ENCODE data around the gene NOM1. TPM values are rescaled to one million over a fixed set of nuclear protein-coding genes. Genes with fewer than 3 reads are reported as not detected.

The NOM1 gene
- total and polyA plus RNA-seq, 2 donors (not counting 1 experiment from before 2014, with no cell fraction given): 14.2 to 38.3 TPM

DNA sequence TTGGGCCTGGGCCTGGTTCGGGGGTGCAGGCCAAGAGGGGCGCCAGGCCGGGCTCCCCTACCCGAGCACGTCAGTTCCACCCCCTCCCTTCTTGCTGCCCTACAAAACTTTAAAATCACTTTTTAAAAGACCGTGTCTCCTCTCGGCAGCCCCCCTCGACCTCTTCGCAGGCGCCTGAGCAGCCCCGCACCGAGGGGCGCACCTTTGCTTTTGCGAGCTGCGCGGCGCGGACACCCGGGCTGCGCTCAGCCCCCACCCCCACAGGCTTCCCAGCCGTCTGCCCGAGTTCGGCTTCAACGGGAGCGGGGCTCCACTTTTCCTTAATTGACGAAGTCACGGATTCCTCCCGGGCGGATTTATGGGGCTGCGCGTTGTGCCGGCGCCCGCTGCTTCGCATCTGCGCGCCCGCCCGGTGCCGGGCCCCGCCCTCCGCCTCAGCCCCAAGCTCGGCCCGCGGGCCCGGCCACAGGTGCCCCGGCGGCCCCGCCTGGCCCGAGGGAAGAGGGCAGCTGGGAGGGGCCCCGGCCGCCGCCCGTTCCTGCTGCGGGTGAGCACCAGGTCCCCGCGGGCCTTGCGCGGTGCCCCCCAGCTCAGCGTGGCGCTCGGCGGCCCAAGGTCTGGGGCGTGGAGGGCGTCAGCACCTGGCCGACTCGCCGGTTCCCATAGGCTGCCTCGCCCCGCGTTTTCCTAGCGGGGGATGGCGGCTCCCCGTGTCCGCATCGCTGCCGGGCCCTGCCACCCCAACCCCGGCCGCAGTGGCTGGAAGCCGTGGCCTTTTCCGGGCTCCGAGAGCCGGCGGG lies 71.8 kb downstream of the NOM1 start:
- WGBS (ENCODE audit: insufficient coverage): 5% methylated on average over 84 of the region's 84 CpGs
- peaks cover 15% of the 10 kb centered on the region for H3K4me1 Mint-ChIP-seq
- no peak for TF ChIP-seq EZH2 (IDR thresholded peaks at IDR 0.05; ENCODE audit: borderline replicate concordance, insufficient read depth, low read depth, low read length, poor library complexity, severe bottlenecking)
- TF ChIP-seq, protein P1, sequence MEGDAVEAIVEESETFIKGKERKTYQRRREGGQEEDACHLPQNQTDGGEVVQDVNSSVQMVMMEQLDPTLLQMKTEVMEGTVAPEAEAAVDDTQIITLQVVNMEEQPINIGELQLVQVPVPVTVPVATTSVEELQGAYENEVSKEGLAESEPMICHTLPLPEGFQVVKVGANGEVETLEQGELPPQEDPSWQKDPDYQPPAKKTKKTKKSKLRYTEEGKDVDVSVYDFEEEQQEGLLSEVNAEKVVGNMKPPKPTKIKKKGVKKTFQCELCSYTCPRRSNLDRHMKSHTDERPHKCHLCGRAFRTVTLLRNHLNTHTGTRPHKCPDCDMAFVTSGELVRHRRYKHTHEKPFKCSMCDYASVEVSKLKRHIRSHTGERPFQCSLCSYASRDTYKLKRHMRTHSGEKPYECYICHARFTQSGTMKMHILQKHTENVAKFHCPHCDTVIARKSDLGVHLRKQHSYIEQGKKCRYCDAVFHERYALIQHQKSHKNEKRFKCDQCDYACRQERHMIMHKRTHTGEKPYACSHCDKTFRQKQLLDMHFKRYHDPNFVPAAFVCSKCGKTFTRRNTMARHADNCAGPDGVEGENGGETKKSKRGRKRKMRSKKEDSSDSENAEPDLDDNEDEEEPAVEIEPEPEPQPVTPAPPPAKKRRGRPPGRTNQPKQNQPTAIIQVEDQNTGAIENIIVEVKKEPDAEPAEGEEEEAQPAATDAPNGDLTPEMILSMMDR (IDR thresholded peaks at IDR 0.05): no peak
- no peak overlapping the region for H3K27ac Mint-ChIP-seq
- Histone ChIP-seq H3K36me3 (replicated peaks in 1 of 2; ENCODE audit: control extremely low read depth in 1 of 2, control insufficient read depth in 1 of 2, extremely low read depth in 1 of 2, insufficient read depth in 2 of 2, low read length in 1 of 2) (no peaks in the 10 kb centered on the region), H3K4me2 (replicated peaks; ENCODE audit: low read depth, low read length, poor library complexity, severe bottlenecking) (peak overlapping the region; percentile 58), H3K27ac (ENCODE audit: low read length in 2 of 2) (no peak overlapping the region), H3K4me3 (ENCODE audit: control extremely low read depth in 1 of 5, extremely low read depth in 1 of 5, insufficient read depth in 1 of 5, low read depth in 2 of 5, low read length in 4 of 5) (no peak overlapping the region), H3K4me1 (ENCODE audit: control insufficient read depth in 2 of 2, insufficient read depth in 2 of 2, low read length in 2 of 2) (peaks cover 26% of the 10 kb centered on the region in 2 donors), H4K20me1 (ENCODE audit: control insufficient read depth, insufficient read depth, low read length, poor library complexity, severe bottlenecking) (no peaks in the 10 kb centered on the region), H3K9ac (ENCODE audit: low read length) (no peak overlapping the region), H3K9me3 (ENCODE audit: control extremely low read depth in 1 of 3, control insufficient read depth in 2 of 3, insufficient read depth in 1 of 3, low read length in 2 of 3) (peaks cover 0 to 47% (median 0%) of the 10 kb centered on the region in 3 donors), H3K79me2 (ENCODE audit: control insufficient read depth, insufficient read depth, low read length) (no peaks in the 10 kb centered on the region), H3K27me3 (replicated peaks in 1 of 4; ENCODE audit: control extremely low read depth in 1 of 4, control insufficient read depth in 3 of 4, insufficient read depth in 4 of 4, low read length in 3 of 4) (peaks cover 0 to 76% (median 54%) of the 10 kb centered on the region in 4 experiments), H2AFZ (ENCODE audit: insufficient read depth, low read depth, low read length, poor library complexity, severe bottlenecking) (no peak overlapping the region)
- ChIA-PET CTCF (no interaction called here), POLR2A (no interaction called here)
- ATAC-seq (ENCODE audit: low read depth) (no peak), DNase-seq (peak; percentile 24)
- H3K27me3 Mint-ChIP-seq: peaks cover 56% of the 10 kb centered on the region
- no peak overlapping the region for H3K4me3 Mint-ChIP-seq
- intact Hi-C loops (cut with micrococcal nuclease): no loop called here
- no peaks in the 10 kb centered on the region for H3K9me3 Mint-ChIP-seq (ENCODE audit: insufficient read depth)

Measured in B cell (primary cell).